Naive thymus-derived CD4-positive, alpha-beta T cell (primary cell): ENCODE measurements around the gene PIGZ. TPM values are rescaled to one million over a fixed set of nuclear protein-coding genes. Genes with fewer than 3 reads are reported as not detected.

Source experiments
- ATAC-seq: fragments of 150-1000 bp; cut with Tn5 transposase; 2 replicates; pipeline ENCODE4 v1.10.0; 2021; ENCODE audit warnings: mild to moderate bottlenecking, moderate library complexity
- CTCF ChIA-PET: fragments of 350-600 bp; sonication (Branson Sonifier 250); formaldehyde crosslinking; loops from one replicate; lab custom pipeline; 2021; ENCODE audit warnings: antibody characterized with exemption; lab: Charles Lee
- POLR2A ChIA-PET: fragments of 350-600 bp; sonication (Branson Sonifier 250); formaldehyde crosslinking; loops from one replicate; lab custom pipeline; 2021; ENCODE audit warnings: antibody characterized with exemption, inconsistent platforms; lab: Charles Lee
- DNase-seq, 9 donors: peaks; one replicate each; pipeline versions ENCODE4 v3.0.0 to v3.0.0-alpha.2; 2020 to 2022; ENCODE audit warnings: mixed read lengths in 1 of 9
- H3K27ac ChIP-seq: one replicate; pipeline ENCODE4 v1.7.0; 2013; ENCODE audit warnings: mild to moderate bottlenecking, low read depth, low read length, moderate library complexity
- H3K27me3 ChIP-seq, 2 donors: one replicate each; pipeline ENCODE4 v1.7.0; 2013; ENCODE audit warnings: low read length in 2 of 2, mild to moderate bottlenecking in 2 of 2, moderate library complexity in 2 of 2; ENCODE audit not compliant: control insufficient read depth in 2 of 2, insufficient read depth in 2 of 2
- H3K36me3 ChIP-seq, 3 experiments: 1 replicate in 2 of 3; 2 replicates in 1 of 3; pipeline ENCODE4 v1.7.0; 2013; ENCODE audit warnings: low read length in 3 of 3, mild to moderate bottlenecking in 3 of 3, moderate library complexity in 1 of 3; ENCODE audit not compliant: insufficient read depth in 3 of 3, control insufficient read depth in 2 of 3
- H3K4me1 ChIP-seq, 2 donors: one replicate each; pipeline ENCODE4 v1.7.0; 2013; ENCODE audit warnings: low read length in 2 of 2, mild to moderate bottlenecking in 2 of 2, moderate library complexity in 1 of 2; ENCODE audit not compliant: control insufficient read depth in 2 of 2, insufficient read depth in 2 of 2
- H3K4me3 ChIP-seq: 2 replicates; pipeline ENCODE4 v1.7.0; 2013; ENCODE audit warnings: mild to moderate bottlenecking, low read length
- H3K9me3 ChIP-seq, 3 experiments: 1 replicate in 2 of 3; 2 replicates in 1 of 3; pipeline ENCODE4 v1.7.0; 2013; ENCODE audit warnings: low read length in 3 of 3; ENCODE audit not compliant: control insufficient read depth in 2 of 3
- H3K27ac Mint-ChIP-seq, 9 donors: one replicate each; pipeline ENCODE4 v1.8.0; 2020 to 2022; ENCODE audit warnings: mixed read lengths in 9 of 9, mild to moderate bottlenecking in 8 of 9, moderate library complexity in 5 of 9, inconsistent platforms in 2 of 9
- H3K27me3 Mint-ChIP-seq, 5 donors: one replicate each; pipeline ENCODE4 v1.8.0; 2021 to 2022; ENCODE audit warnings: mixed read lengths in 5 of 5, mild to moderate bottlenecking in 1 of 5
- H3K36me3 Mint-ChIP-seq, 5 donors: one replicate each; pipeline ENCODE4 v1.8.0; 2020 to 2022; ENCODE audit warnings: mixed read lengths in 5 of 5, mild to moderate bottlenecking in 3 of 5, inconsistent platforms in 1 of 5
- H3K4me1 Mint-ChIP-seq, 7 donors: one replicate each; pipeline ENCODE4 v1.8.0; 2020 to 2022; ENCODE audit warnings: mixed read lengths in 7 of 7, mild to moderate bottlenecking in 3 of 7, inconsistent platforms in 1 of 7
- H3K4me3 Mint-ChIP-seq, 10 donors: one replicate each; pipeline ENCODE4 v1.8.0; 2020 to 2022; ENCODE audit warnings: mild to moderate bottlenecking in 10 of 10, mixed read lengths in 10 of 10, moderate library complexity in 6 of 10, inconsistent platforms in 2 of 10
- H3K9me3 Mint-ChIP-seq, 11 donors: one replicate each; pipeline ENCODE4 v1.8.0; 2020 to 2022; ENCODE audit warnings: mixed read lengths in 11 of 11, mild to moderate bottlenecking in 4 of 11, inconsistent platforms in 1 of 11, moderate library complexity in 1 of 11
- intact Hi-C, 2 donors: fragments of 100-400 bp; cut with micrococcal nuclease; formaldehyde crosslinking; loops; one replicate each; pipeline ENCODE4 v1.15.1; 2023
- polyA plus RNA-seq, 2 donors: library from polyadenylated mRNA; unstranded; fragments of 300-500 nt; fragmentation: Illumina TruSeq; gene quantifications; one replicate each; pipeline ENCODE4 v1.2.3, GENCODE V29; 2021
- total RNA-seq, 6 experiments: library from RNA in 5 of 6; stranded (reverse) in 5 of 6; gene quantifications; 1 replicate in 5 of 6; 2 replicates in 1 of 6; pipeline ENCODE4 v1.2.3 and lab custom pipeline; 2021 to 2026

The PIGZ gene
- total and polyA plus RNA-seq, 7 experiments from 2014 or later, result 0.20 to 2.7 (median 0.78) TPM; not detected in 1

- no peaks in the 10 kb centered on the region for H3K27me3 Mint-ChIP-seq
- ChIA-PET POLR2A (no interaction called here), CTCF (no interaction called here)
- Histone ChIP-seq H3K9me3 (no peaks in the 10 kb centered on the region), H3K4me3 (no peak overlapping the region), H3K4me1 (no peaks in the 10 kb centered on the region), H3K27me3 (no peaks in the 10 kb centered on the region), H3K36me3 (peaks cover 0 to 60% (median 24%) of the 10 kb centered on the region in 3 experiments), H3K27ac (no peak overlapping the region)
- no peak overlapping the region for H3K27ac Mint-ChIP-seq
- no peak overlapping the region for H3K4me3 Mint-ChIP-seq
- DNase-seq (no peak), ATAC-seq (no peak)
- intact Hi-C loops, result no loop called here
- H3K9me3 Mint-ChIP-seq, result no peaks in the 10 kb centered on the region
- H3K4me1 Mint-ChIP-seq, result peaks cover 0 to 12% (median 2%) of the 10 kb centered on the region in 7 donors
- peaks cover 14 to 42% (median 25%) of the 10 kb centered on the region in 5 donors for H3K36me3 Mint-ChIP-seq
Observed at GRCh38 chr3:196902296-196902695, 66.3 kb downstream of the PIGZ start.

GRCh38 chr3:196901768-196902167 is 66.9 kb downstream of the PIGZ start:
- Mint-ChIP-seq H3K36me3 (peaks cover 12 to 41% (median 23%) of the 10 kb centered on the region in 5 donors), H3K4me1 (peaks cover 0 to 11% (median 3%) of the 10 kb centered on the region in 7 donors), H3K27ac (no peak overlapping the region), H3K9me3 (no peaks in the 10 kb centered on the region), H3K27me3 (no peaks in the 10 kb centered on the region), H3K4me3 (no peak overlapping the region)
- ChIA-PET CTCF (no interaction called here), POLR2A (no interaction called here)
- no peak for DNase-seq
- Histone ChIP-seq H3K27me3 (no peaks in the 10 kb centered on the region), H3K4me3 (no peak overlapping the region), H3K27ac (no peak overlapping the region), H3K4me1 (no peaks in the 10 kb centered on the region), H3K36me3 (peaks cover 0 to 56% (median 24%) of the 10 kb centered on the region in 3 experiments), H3K9me3 (no peaks in the 10 kb centered on the region)
- intact Hi-C loops, result no loop called here
- ATAC-seq, result no peak

Other genes starting within 250 kb of the PIGZ start
- 10 to 100 TPM; 57.7 to 97.3 (median 79.7) TPM for gene PAK2, start 229.0 kb downstream of the PIGZ start, total RNA-seq
- gene PAK2, start 229.0 kb downstream of the PIGZ start, polyA plus RNA-seq, result 10 to 100 TPM; 25.8 to 30.8 TPM
- 10 to 100 TPM; 40.6 to 59.4 (median 43.1) TPM for gene SENP5, start 100.9 kb downstream of the PIGZ start, total RNA-seq
- 1 to 10 TPM; 6.8 to 7.5 TPM for gene SENP5, start 100.9 kb downstream of the PIGZ start, polyA plus RNA-seq
- gene NCBP2, start 26.3 kb downstream of the PIGZ start, total RNA-seq, result 10 to 100 TPM; 42.9 to 77.3 (median 67.5) TPM
- 10 to 100 TPM; 74.3 to 96.9 TPM for gene NCBP2, start 26.3 kb downstream of the PIGZ start, polyA plus RNA-seq
- gene MELTF, start 61.0 kb upstream of the PIGZ start, total RNA-seq, result 1 to 10 TPM in 3 of 5 experiments, under 1 TPM in 2; 0.51 to 7.6 (median 2.7) TPM
- under 1 TPM in 1 of 2 donors, not detected in 1; 0.09 TPM for gene MELTF, start 61.0 kb upstream of the PIGZ start, polyA plus RNA-seq